Transverse colon (tissue), 3 donors: ENCODE data around the gene SLC43A3.

ENCODE experiments used
- CTCF ChIP-seq, 5 experiments: fragments of 200-600 bp in 3 of 5; fragments of 450-650 bp in 2 of 5; sonication (generic) in 3 of 5; IDR thresholded peaks; 1 replicate in 2 of 5; 2 replicates in 3 of 5; pipeline ENCODE4 v1.5.1; 2016 to 2017; ENCODE audit warnings: antibody characterized with exemption in 5 of 5, inconsistent platforms in 3 of 5, mild to moderate bottlenecking in 2 of 5, moderate library complexity in 1 of 5
- EP300 ChIP-seq: sonication (generic); formaldehyde crosslinking; IDR thresholded peaks from one replicate; pipeline ENCODE4 v1.6.1; 2017; ENCODE audit warnings: antibody characterized with exemption, low read depth
- POLR2A ChIP-seq: fragments of 450-650 bp; IDR thresholded peaks from one replicate; pipeline ENCODE4 v1.6.1; 2016; ENCODE audit warnings: antibody characterized with exemption, mild to moderate bottlenecking, moderate library complexity

DNA sequence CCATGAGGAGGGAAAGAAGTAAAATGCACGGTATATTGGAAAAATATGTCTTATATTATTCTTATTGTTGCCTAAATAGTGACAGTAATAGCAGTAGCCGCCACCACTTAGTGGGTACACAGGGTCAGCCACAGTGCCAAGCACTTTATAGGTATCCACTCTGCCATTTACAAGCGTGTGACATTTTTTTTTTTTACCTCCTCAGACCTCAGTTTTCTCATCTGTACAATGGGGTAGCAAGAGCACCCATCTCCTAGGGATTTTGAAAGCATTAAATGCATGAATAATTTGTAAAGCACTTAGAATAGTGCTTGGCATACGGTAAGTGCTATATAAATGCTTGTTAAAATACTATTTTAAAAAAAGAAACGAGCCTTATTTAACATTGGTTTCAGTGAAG lies 42.3 kb upstream of the SLC43A3 start:
- TF ChIP-seq EP300 (no peak), CTCF (IDR thresholded peaks at IDR 0.05) (no peak), POLR2A (no peak)
